ENCODE results near the gene HHLA2. TPM values are rescaled to one million over a fixed set of nuclear protein-coding genes. Genes with fewer than 3 reads are reported as not detected.
A peak's percentile ranks its signal among the peaks of the same experiment; 100 is the strongest.

The HHLA2 gene
- total and polyA plus RNA-seq, 2 experiments from 2014 or later = not detected

DNA sequence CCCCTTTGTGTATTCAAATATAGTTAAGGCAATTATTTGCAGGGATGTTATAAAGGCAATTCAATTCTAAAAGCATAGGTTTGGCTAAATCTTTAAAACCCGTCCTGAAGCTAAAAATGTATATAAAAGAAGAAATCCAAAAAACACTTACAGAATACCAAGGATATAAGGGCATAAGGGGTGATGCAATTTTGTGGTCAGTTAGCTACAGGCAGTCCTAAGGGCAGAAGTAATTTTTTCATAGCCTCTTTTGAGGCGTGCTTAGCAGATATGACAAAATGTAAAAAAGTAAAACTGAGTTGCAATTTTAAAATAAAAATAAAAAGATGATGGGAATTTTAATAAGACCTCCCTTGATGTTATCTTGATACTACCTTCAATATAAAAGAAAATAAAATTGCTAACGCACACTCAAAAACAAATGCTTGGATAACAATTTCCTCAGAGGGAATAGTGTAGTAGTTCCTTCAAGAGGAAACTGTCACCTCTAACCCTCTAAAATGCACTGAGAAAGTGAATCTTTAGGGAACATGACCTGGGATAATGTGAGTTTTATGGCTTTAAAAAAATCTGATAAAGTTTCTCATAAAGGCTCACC is 109.8 kb downstream of the HHLA2 start (continued):
- TF ChIP-seq, protein P1, sequence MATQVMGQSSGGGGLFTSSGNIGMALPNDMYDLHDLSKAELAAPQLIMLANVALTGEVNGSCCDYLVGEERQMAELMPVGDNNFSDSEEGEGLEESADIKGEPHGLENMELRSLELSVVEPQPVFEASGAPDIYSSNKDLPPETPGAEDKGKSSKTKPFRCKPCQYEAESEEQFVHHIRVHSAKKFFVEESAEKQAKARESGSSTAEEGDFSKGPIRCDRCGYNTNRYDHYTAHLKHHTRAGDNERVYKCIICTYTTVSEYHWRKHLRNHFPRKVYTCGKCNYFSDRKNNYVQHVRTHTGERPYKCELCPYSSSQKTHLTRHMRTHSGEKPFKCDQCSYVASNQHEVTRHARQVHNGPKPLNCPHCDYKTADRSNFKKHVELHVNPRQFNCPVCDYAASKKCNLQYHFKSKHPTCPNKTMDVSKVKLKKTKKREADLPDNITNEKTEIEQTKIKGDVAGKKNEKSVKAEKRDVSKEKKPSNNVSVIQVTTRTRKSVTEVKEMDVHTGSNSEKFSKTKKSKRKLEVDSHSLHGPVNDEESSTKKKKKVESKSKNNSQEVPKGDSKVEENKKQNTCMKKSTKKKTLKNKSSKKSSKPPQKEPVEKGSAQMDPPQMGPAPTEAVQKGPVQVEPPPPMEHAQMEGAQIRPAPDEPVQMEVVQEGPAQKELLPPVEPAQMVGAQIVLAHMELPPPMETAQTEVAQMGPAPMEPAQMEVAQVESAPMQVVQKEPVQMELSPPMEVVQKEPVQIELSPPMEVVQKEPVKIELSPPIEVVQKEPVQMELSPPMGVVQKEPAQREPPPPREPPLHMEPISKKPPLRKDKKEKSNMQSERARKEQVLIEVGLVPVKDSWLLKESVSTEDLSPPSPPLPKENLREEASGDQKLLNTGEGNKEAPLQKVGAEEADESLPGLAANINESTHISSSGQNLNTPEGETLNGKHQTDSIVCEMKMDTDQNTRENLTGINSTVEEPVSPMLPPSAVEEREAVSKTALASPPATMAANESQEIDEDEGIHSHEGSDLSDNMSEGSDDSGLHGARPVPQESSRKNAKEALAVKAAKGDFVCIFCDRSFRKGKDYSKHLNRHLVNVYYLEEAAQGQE (IDR thresholded peaks at IDR 0.05; ENCODE audit: unreplicated experiment) = no peak
- TF ChIP-seq, protein P2, sequence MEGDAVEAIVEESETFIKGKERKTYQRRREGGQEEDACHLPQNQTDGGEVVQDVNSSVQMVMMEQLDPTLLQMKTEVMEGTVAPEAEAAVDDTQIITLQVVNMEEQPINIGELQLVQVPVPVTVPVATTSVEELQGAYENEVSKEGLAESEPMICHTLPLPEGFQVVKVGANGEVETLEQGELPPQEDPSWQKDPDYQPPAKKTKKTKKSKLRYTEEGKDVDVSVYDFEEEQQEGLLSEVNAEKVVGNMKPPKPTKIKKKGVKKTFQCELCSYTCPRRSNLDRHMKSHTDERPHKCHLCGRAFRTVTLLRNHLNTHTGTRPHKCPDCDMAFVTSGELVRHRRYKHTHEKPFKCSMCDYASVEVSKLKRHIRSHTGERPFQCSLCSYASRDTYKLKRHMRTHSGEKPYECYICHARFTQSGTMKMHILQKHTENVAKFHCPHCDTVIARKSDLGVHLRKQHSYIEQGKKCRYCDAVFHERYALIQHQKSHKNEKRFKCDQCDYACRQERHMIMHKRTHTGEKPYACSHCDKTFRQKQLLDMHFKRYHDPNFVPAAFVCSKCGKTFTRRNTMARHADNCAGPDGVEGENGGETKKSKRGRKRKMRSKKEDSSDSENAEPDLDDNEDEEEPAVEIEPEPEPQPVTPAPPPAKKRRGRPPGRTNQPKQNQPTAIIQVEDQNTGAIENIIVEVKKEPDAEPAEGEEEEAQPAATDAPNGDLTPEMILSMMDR (conservative IDR thresholded peaks at IDR 0.05; ENCODE audit: low read depth in 2 of 2) = no peak
- TF ChIP-seq JUNB (IDR thresholded peaks at IDR 0.05; ENCODE audit: unreplicated experiment) = no peak
- no peak for TF ChIP-seq STAT1 (IDR thresholded peaks at IDR 0.05; ENCODE audit: unreplicated experiment)
- TF ChIP-seq CREB1 (CRISPR knock-in tag; IDR thresholded peaks at IDR 0.05; ENCODE audit: low read depth) = no peak
- TF ChIP-seq, protein P3, sequence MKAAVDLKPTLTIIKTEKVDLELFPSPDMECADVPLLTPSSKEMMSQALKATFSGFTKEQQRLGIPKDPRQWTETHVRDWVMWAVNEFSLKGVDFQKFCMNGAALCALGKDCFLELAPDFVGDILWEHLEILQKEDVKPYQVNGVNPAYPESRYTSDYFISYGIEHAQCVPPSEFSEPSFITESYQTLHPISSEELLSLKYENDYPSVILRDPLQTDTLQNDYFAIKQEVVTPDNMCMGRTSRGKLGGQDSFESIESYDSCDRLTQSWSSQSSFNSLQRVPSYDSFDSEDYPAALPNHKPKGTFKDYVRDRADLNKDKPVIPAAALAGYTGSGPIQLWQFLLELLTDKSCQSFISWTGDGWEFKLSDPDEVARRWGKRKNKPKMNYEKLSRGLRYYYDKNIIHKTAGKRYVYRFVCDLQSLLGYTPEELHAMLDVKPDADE (IDR thresholded peaks at IDR 0.05) = no peak
- no peak for TF ChIP-seq EZH2phosphoT487 (IDR thresholded peaks at IDR 0.05; ENCODE audit: unreplicated experiment)
- no peak for TF ChIP-seq NANOG (IDR thresholded peaks at IDR 0.05; ENCODE audit: borderline replicate concordance)
- no peak for TF ChIP-seq ZNF114 (CRISPR knock-in tag; IDR thresholded peaks at IDR 0.05)
- no peak for TF ChIP-seq EZH2 (IDR thresholded peaks at IDR 0.05; ENCODE audit: low read depth, unreplicated experiment)

DNA sequence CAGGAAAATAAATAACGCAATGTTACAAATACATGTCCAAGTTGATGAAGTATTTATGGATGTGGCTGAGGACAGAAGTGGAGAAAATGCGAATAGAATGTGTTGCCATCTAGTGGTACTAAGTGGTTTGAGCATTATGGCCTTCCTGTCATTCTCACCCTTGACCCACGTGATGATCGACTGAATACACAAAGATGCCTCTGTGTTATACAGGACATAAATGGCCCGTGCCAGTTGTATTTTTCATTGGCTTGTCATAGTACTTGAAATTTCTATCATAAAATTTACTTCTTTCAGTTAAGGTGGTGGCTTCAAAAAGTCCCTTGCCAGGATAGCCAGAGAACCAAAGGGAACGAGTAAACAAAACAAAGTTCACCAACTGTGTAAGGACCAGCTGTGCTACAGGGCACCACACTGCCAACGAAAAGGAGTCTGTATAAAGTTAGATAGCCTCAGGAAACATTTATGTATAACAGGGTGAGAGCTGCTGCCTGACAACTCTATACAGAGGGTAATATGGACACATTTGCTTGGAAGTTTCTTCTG is 110.4 kb downstream of the HHLA2 start:
- Histone ChIP-seq H4K20me1 (replicated peaks; ENCODE audit: insufficient read depth) (no peaks in the 10 kb centered on the region), H2AFZ (peak overlapping the region; percentile 81), H3K27ac (ENCODE audit: low read depth) (no peak overlapping the region), H3K36me3 (ENCODE audit: insufficient read depth) (no peaks in the 10 kb centered on the region), H3K27me3 (ENCODE audit: insufficient read depth) (no peaks in the 10 kb centered on the region), H3K4me2 (no peak overlapping the region), H3F3A (replicated peaks; ENCODE audit: low read depth) (no peaks in the 10 kb centered on the region), H3K4me1 (ENCODE audit: insufficient read depth) (0 out of 2 replicates have a peak, but pooled peaks cover 11% of the 10 kb centered on the region), H3K9me2 (ENCODE audit: insufficient read depth) (peaks cover 4% of the 10 kb centered on the region), H3K79me2 (replicated peaks; ENCODE audit: insufficient read depth) (no peaks in the 10 kb centered on the region), H3K4me3 (no peak overlapping the region)
- peak; percentile 62 for DNase-seq (ENCODE audit: low spot score)
- H3K4me3 Mint-ChIP-seq = no peak overlapping the region
- no peak overlapping the region for H3K27ac Mint-ChIP-seq
- no peaks in the 10 kb centered on the region for H3K36me3 Mint-ChIP-seq (ENCODE audit: low read depth)
- H3K9me3 Mint-ChIP-seq = no peaks in the 10 kb centered on the region
- H3K27me3 Mint-ChIP-seq (ENCODE audit: insufficient read depth, low read depth, poor library complexity) = no peaks in the 10 kb centered on the region
- peaks cover 26% of the 10 kb centered on the region for H3K4me1 Mint-ChIP-seq
- ATAC-seq = peak; percentile 84
- TF ChIP-seq CREB1 (CRISPR knock-in tag; IDR thresholded peaks at IDR 0.05; ENCODE audit: low read depth) (no peak), EZH2 (IDR thresholded peaks at IDR 0.05; ENCODE audit: low read depth, unreplicated experiment) (no peak), ZNF114 (CRISPR knock-in tag; IDR thresholded peaks at IDR 0.05) (no peak), ZNF462 (CRISPR knock-in tag; IDR thresholded peaks at IDR 0.05) (no peak), ZNF331 (CRISPR knock-in tag; IDR thresholded peaks at IDR 0.05; ENCODE audit: low read depth) (no peak)

Data from GM23338 (cell line).